ENCODE results near the gene PDIA4. TPM values are rescaled to one million over a fixed set of nuclear protein-coding genes. Genes with fewer than 3 reads are reported as not detected.
"Not testable (repeated sequence)": the region's sequence is repeated elsewhere in the genome, so short reads cannot be mapped to it uniquely, and the experiment has no call there.

The PDIA4 gene
- total RNA-seq, 2 donors from 2014 or later, result 63.1 to 84.8 TPM

DNA sequence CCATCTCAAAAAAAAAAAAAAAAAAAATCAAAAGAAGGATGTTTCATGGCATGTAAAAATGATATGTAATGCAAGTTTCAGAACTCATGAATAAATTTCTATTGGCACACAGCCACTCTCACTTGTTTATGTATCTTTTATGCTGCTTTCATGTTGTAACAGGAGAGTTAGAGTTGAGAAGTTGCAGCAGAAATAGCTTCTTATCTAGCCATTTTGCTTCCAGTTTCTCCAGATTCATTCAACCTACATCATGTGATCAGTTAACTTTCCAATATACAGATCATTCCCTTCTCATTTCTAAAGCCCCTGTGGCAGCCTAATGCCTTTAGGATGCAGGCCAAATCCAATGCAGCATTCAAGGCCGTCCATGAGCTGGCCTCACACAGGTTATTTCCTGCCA, 31.9 kb upstream of the PDIA4 start:
- no peaks in the 10 kb centered on the region for H3K36me3 Mint-ChIP-seq (ENCODE audit: insufficient read depth in 2 of 2)
- ATAC-seq (replicated peaks in 1 of 2) (no peak), DNase-seq (no peak)
- no peaks in the 10 kb centered on the region for H3K9me3 Mint-ChIP-seq
- H3K27me3 Mint-ChIP-seq (ENCODE audit: low read depth), result no peaks in the 10 kb centered on the region
- H3K4me3 Mint-ChIP-seq, result no peak overlapping the region
- peaks cover 12% of the 10 kb centered on the region for H3K4me1 Mint-ChIP-seq (ENCODE audit: low read depth)
- H3K27ac Mint-ChIP-seq, result no peak overlapping the region

- no peak overlapping the region for H3K4me3 Mint-ChIP-seq
These were observed 25.6 kb upstream of the PDIA4 start for GRCh38 chr7:149053885-149054284.

DNA sequence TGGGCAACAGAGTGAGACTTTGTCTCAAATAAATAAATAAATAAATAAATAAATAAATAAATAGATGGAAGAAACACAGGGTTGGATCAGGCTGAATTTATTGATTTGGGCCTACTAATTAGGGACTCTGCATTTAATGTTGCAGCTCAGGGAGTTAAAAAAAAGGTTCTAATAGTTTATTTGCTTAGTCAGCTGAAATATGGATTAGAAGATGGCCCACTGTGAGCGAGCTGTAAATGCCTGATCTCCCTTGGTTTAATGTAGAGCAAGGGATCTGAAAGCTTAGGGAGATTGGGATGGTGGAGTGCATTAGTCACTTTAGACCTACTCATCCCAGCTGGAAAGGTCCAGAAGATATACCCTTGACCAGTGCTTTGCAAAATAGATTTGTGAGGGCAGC, 25.1 kb upstream of the PDIA4 start:
- Mint-ChIP-seq H3K9me3 (no peaks in the 10 kb centered on the region), H3K36me3 (ENCODE audit: insufficient read depth in 2 of 2) (no peaks in the 10 kb centered on the region), H3K4me1 (ENCODE audit: low read depth) (no peaks in the 10 kb centered on the region), H3K27me3 (ENCODE audit: low read depth) (no peaks in the 10 kb centered on the region), H3K27ac (no peak overlapping the region), H3K4me3 (no peak overlapping the region)
- ATAC-seq (replicated peaks in 1 of 2) (no peak), DNase-seq (no peak)

More at GRCh38 chr7:149053885-149054284, 25.6 kb upstream of the PDIA4 start:
- Mint-ChIP-seq H3K9me3 (no peaks in the 10 kb centered on the region), H3K4me1 (ENCODE audit: low read depth) (no peaks in the 10 kb centered on the region), H3K27ac (no peak overlapping the region), H3K27me3 (ENCODE audit: low read depth) (no peaks in the 10 kb centered on the region), H3K36me3 (ENCODE audit: insufficient read depth in 2 of 2) (no peaks in the 10 kb centered on the region)
- ATAC-seq (replicated peaks in 1 of 2), result no peak
- no peak for DNase-seq

DNA sequence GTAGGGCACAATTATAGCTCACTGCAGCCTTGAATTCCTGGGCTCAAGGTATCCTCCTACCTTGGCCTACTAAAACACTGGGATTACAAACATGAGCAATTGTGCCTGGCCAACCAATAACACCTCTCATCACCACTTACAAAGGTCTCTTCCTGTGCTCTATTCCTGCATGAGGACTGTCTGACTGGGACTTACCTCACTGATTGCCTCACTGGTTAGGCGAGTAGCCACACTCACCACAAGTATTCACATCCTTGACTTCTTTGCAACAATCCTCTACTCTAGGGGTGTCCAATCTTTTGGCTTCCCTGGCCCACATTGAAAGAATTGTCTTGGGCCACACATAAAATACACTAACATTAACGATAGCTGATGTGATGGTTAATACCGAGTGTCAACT, 22.6 kb upstream of the PDIA4 start:
- DNase-seq (no peak), ATAC-seq (replicated peaks in 1 of 2) (no peak)
- Mint-ChIP-seq H3K4me3 (no peak overlapping the region), H3K9me3 (no peaks in the 10 kb centered on the region), H3K36me3 (ENCODE audit: insufficient read depth in 2 of 2) (no peaks in the 10 kb centered on the region), H3K27me3 (ENCODE audit: low read depth) (no peaks in the 10 kb centered on the region), H3K4me1 (ENCODE audit: low read depth) (no peaks in the 10 kb centered on the region), H3K27ac (no peak overlapping the region)

- Mint-ChIP-seq H3K9me3 (no peaks in the 10 kb centered on the region), H3K4me1 (ENCODE audit: low read depth) (no peaks in the 10 kb centered on the region), H3K4me3 (no peak overlapping the region), H3K36me3 (ENCODE audit: insufficient read depth in 2 of 2) (no peaks in the 10 kb centered on the region), H3K27ac (no peak overlapping the region), H3K27me3 (ENCODE audit: low read depth) (no peaks in the 10 kb centered on the region)
- ATAC-seq (replicated peaks in 1 of 2) (no peak), DNase-seq (no peak)
These were observed 20.5 kb upstream of the PDIA4 start for GRCh38 chr7:149048805-149049204.

GRCh38 chr7:149046416-149046815, 18.1 kb upstream of the PDIA4 start:
- Mint-ChIP-seq H3K9me3 (no peaks in the 10 kb centered on the region), H3K36me3 (ENCODE audit: insufficient read depth in 2 of 2) (no peaks in the 10 kb centered on the region), H3K27me3 (ENCODE audit: low read depth) (no peaks in the 10 kb centered on the region), H3K4me1 (ENCODE audit: low read depth) (no peaks in the 10 kb centered on the region), H3K27ac (no peak overlapping the region), H3K4me3 (no peak overlapping the region)
- ATAC-seq (replicated peaks in 1 of 2), result no peak
- no peak for DNase-seq

DNA sequence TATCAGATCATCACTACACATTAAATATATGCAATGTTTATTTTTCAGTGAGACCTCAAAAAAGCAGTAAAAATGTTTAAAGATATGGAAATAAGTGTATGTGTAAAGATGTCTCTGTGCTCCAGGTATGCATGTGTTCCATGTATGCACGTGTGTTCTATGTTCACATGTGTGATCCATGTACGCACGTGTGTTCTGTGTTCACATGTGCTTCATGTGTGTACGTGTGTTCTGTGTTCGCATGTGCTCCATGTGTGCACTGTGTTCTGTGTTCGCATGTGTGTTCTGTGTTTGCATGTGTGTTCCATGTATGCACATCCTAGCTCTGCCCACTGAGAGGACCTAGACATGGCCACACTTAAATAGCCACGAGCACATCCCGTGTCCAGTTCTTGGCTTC, 15.6 kb upstream of the PDIA4 start:
- no peak overlapping the region for H3K27ac Mint-ChIP-seq
- no peak for DNase-seq
- H3K4me1 Mint-ChIP-seq (ENCODE audit: low read depth), result no peaks in the 10 kb centered on the region
- H3K36me3 Mint-ChIP-seq (ENCODE audit: insufficient read depth in 2 of 2), result no peaks in the 10 kb centered on the region
- no peaks in the 10 kb centered on the region for H3K27me3 Mint-ChIP-seq (ENCODE audit: low read depth)
- no peaks in the 10 kb centered on the region for H3K9me3 Mint-ChIP-seq
- H3K4me3 Mint-ChIP-seq, result no peak overlapping the region
- no peak for ATAC-seq (replicated peaks in 1 of 2)

DNA sequence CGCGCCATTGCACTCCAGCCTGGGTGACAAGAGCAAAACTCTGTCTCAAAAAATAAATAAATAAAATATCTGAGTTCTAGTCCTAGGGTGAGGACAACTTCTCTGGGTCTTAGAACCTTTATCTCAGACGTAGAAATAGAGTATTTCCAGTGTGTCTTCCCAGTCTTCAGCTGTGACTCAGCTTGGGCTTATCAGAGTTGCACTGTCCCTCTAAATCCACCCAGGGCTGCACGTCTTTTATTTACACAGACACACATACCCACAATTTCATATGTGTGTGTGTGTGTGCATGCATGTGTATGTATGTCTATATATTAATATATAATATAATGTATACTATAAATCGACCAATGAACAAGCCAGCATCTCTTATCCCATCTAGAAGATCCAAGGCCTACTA, 13.0 kb upstream of the PDIA4 start:
- no peak for ATAC-seq (replicated peaks in 1 of 2)
- peaks cover 0 to 3% of the 10 kb centered on the region in 2 donors for H3K9me3 Mint-ChIP-seq
- no peaks in the 10 kb centered on the region for H3K27me3 Mint-ChIP-seq (ENCODE audit: low read depth)
- H3K36me3 Mint-ChIP-seq (ENCODE audit: insufficient read depth in 2 of 2), result peaks cover 2 to 11% of the 10 kb centered on the region in 2 donors
- no peak for DNase-seq
- no peak overlapping the region for H3K27ac Mint-ChIP-seq
- no peaks in the 10 kb centered on the region for H3K4me1 Mint-ChIP-seq (ENCODE audit: low read depth)
- H3K4me3 Mint-ChIP-seq, result no peak overlapping the region

DNA sequence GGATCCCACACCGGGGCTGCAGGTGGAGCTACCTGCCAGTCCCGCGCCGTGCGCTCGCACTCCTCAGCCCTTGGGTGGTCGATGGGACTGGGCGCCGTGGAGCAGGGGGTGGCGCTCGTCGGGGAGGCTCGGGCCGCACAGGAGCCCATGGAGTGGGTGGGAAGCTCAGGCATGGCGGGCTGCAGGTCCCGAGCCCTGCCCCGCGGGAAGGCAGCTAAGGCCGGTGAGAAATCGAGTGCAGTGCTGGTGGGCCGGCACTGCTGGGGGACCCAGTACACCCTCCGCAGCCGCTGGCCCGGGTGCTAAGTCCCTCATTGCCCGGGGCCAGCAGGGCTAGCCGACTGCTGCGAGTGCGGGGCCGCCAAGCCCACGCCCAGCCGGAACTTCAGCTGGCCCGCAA, 10.3 kb upstream of the PDIA4 start:
- DNase-seq; H3K9me3 Mint-ChIP-seq; H3K4me3 Mint-ChIP-seq; H3K27ac Mint-ChIP-seq; H3K27me3 Mint-ChIP-seq (ENCODE audit: low read depth); ATAC-seq (replicated peaks in 1 of 2); H3K4me1 Mint-ChIP-seq (ENCODE audit: low read depth): not testable (repeated sequence)
- H3K36me3 Mint-ChIP-seq (ENCODE audit: insufficient read depth in 2 of 2), result peaks cover 4 to 16% of the 10 kb centered on the region in 2 donors

GRCh38 chr7:149036676-149037075, 8.4 kb upstream of the PDIA4 start:
- no peak for DNase-seq
- no peaks in the 10 kb centered on the region for H3K4me1 Mint-ChIP-seq (ENCODE audit: low read depth)
- no peak overlapping the region for H3K4me3 Mint-ChIP-seq
- H3K36me3 Mint-ChIP-seq (ENCODE audit: insufficient read depth in 2 of 2), result peaks cover 4 to 16% of the 10 kb centered on the region in 2 donors
- H3K27ac Mint-ChIP-seq, result no peak overlapping the region
- peaks cover 2 to 6% of the 10 kb centered on the region in 2 donors for H3K9me3 Mint-ChIP-seq
- ATAC-seq (replicated peaks in 1 of 2), result no peak
- H3K27me3 Mint-ChIP-seq (ENCODE audit: low read depth), result no peaks in the 10 kb centered on the region

GRCh38 chr7:149031353-149031910, 3.1 kb upstream of the PDIA4 start:
- Mint-ChIP-seq H3K9me3 (peaks cover 2 to 3% of the 10 kb centered on the region in 2 donors), H3K4me1 (ENCODE audit: low read depth) (peaks cover 20% of the 10 kb centered on the region), H3K36me3 (ENCODE audit: insufficient read depth in 2 of 2) (peaks cover 2 to 5% of the 10 kb centered on the region in 2 donors), H3K27me3 (ENCODE audit: low read depth) (no peaks in the 10 kb centered on the region), H3K4me3 (no peak overlapping the region), H3K27ac (no peak overlapping the region)
- ATAC-seq (replicated peaks in 1 of 2) (no peak), DNase-seq (no peak)

DNA sequence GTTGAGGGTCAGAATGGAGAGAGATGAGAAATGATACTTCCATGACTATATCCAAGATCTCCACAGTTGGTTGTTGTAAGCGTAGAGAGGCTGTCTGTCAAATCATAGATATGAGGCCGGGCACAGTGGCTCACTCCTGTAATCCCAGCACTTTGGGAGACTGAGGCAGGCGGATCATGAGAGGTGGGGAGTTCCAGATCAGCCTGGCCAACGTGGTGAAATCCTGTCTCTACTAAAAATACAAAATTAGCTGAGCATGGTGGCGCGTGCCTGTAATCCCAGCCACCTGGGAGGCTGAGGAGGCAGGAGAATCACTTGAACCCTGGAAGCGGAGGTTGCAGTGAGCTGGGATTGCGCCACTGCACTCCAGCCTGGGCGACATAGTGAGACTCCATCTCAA, 2.1 kb upstream of the PDIA4 start:
- DNase-seq; H3K27me3 Mint-ChIP-seq (ENCODE audit: low read depth); H3K27ac Mint-ChIP-seq; ATAC-seq (replicated peaks in 1 of 2); H3K9me3 Mint-ChIP-seq; H3K4me3 Mint-ChIP-seq; H3K36me3 Mint-ChIP-seq (ENCODE audit: insufficient read depth in 2 of 2): not testable (repeated sequence)
- H3K4me1 Mint-ChIP-seq (ENCODE audit: low read depth), result peaks cover 30% of the 10 kb centered on the region

DNA sequence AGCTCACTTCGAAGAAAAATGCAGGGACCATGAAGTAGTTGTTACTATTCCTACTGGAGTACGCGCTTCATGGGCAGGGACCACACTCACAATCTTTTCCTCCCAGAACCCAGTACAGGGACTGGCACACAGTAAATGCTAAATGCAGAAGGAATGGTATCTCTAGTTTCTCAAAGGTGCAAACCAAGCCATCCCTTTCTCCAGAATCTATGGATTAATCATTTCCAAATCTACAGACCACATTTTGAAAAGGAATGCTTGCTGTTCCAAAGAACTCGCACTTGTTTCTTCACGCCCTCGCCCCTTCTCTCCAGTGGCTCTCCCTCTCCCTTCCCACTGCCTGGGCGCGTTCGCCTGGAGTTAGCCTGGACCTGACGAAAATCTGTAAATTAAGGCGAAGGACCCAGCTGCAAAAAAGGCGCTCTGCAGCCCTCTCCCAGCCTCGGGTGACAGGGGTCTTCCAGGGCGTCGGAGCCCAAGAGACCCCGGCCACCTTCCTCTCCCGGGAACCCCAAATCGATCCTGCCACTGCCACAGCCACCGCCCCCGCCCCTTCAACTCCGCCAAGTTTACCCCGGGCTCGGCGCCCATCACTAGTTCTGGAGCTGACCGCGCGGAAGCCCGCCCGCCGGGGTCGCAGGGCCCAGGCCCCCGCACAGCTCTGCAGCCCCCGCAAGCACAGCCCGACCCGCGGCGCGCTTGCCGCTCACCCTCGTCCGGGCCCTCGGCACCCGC, 527 bp downstream of the PDIA4 start:
- no peak for DNase-seq
- no peak for ATAC-seq (replicated peaks in 1 of 2)
- H3K4me3 Mint-ChIP-seq, result peak overlapping the region; percentile 95 to 99

DNA sequence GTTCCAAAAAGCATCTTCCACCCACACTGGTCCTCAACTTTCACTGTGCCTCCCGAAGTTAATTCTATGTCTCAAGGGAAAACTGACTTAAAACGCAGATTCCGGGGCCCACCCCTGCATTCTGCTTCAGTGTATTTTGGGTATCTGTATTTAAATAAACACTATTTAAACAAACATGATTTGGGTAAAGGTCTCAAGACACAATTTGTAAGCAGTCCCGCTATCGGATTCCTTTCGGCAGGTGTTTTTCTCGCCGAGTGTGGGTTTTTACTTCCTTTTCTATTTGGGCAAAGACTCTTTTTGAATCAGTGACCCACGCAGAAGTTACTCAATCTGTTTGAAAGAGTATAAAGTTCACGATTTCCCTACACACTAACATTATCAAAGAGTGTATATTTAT, 1.2 kb downstream of the PDIA4 start:
- Mint-ChIP-seq H3K4me1 (ENCODE audit: low read depth) (peaks cover 57% of the 10 kb centered on the region), H3K4me3 (peak overlapping the region; percentile 95 to 99), H3K9me3 (no peaks in the 10 kb centered on the region), H3K27me3 (ENCODE audit: low read depth) (no peaks in the 10 kb centered on the region), H3K36me3 (ENCODE audit: insufficient read depth in 2 of 2) (peaks cover 0 to 9% of the 10 kb centered on the region in 2 donors), H3K27ac (peak overlapping the region; percentile 96)
- ATAC-seq (replicated peaks in 1 of 2) (no peak), DNase-seq (no peak)

More for the DNA sequence above, 527 bp downstream of the PDIA4 start:
- no peaks in the 10 kb centered on the region for H3K9me3 Mint-ChIP-seq
- H3K27ac Mint-ChIP-seq, result peak overlapping the region; percentile 96
- H3K36me3 Mint-ChIP-seq (ENCODE audit: insufficient read depth in 2 of 2), result peaks cover 0 to 9% of the 10 kb centered on the region in 2 donors
- peaks cover 52% of the 10 kb centered on the region for H3K4me1 Mint-ChIP-seq (ENCODE audit: low read depth)
- no peaks in the 10 kb centered on the region for H3K27me3 Mint-ChIP-seq (ENCODE audit: low read depth)
